B cell (primary cell): ENCODE measurements around the gene PATE1. TPM values are rescaled to one million over a fixed set of nuclear protein-coding genes. Genes with fewer than 3 reads are reported as not detected.

Source experiments
- ATAC-seq: fragments of 200-7000 bp; cut with Tn5 transposase; one replicate; pipeline ENCODE4 v1.10.0; 2021; ENCODE audit warnings: low read depth, mild to moderate bottlenecking, moderate number of reproducible peaks, moderate library complexity
- CTCF ChIA-PET: fragments of 350-600 bp; sonication (Branson Sonifier 250); formaldehyde crosslinking; loops from one replicate; lab custom pipeline; 2021; ENCODE audit warnings: antibody characterized with exemption, inconsistent platforms; lab: Charles Lee
- POLR2A ChIA-PET: fragments of 350-600 bp; sonication (Branson Sonifier 250); formaldehyde crosslinking; loops from one replicate; lab custom pipeline; 2021; ENCODE audit warnings: antibody characterized with exemption; lab: Charles Lee
- DNase-seq: peaks from one replicate; pipeline ENCODE4 v3.0.0; 2013
- H2AFZ ChIP-seq: 2 replicates; pipeline ENCODE4 v1.6.1; 2012; ENCODE audit warnings: mild to moderate bottlenecking, low read depth, low read length; ENCODE audit not compliant: insufficient read depth, poor library complexity, severe bottlenecking
- H3K27ac ChIP-seq, 2 donors: 1 replicate in 1 of 2; 2 replicates in 1 of 2; pipeline ENCODE4 v1.5.1; 2012 to 2013; ENCODE audit warnings: low read length in 2 of 2, mild to moderate bottlenecking in 2 of 2, moderate library complexity in 1 of 2
- H3K27me3 ChIP-seq, 4 experiments: fragments of 200-600 bp in 1 of 4; sonication (generic) in 1 of 4; replicated peaks in 1 of 4; 1 replicate in 2 of 4; 2 replicates in 2 of 4; pipeline versions ENCODE4 v1.6.1 to v1.7.0; 2013 to 2016; ENCODE audit warnings: low read length in 3 of 4, mild to moderate bottlenecking in 2 of 4, mixed read lengths in 1 of 4, moderate library complexity in 1 of 4; ENCODE audit not compliant: insufficient read depth in 4 of 4, control insufficient read depth in 3 of 4; ENCODE audit errors: control extremely low read depth in 1 of 4
- H3K36me3 ChIP-seq, 2 experiments: replicated peaks in 1 of 2; 1 replicate in 1 of 2; 2 replicates in 1 of 2; pipeline versions ENCODE4 v1.6.1 to v1.7.1; 2013; ENCODE audit warnings: low read length in 1 of 2; ENCODE audit not compliant: insufficient read depth in 2 of 2, control insufficient read depth in 1 of 2; ENCODE audit errors: control extremely low read depth in 1 of 2, extremely low read depth in 1 of 2
- H3K4me1 ChIP-seq, 2 donors: fragments of 200-600 bp in 1 of 2; sonication (generic) in 1 of 2; 1 replicate in 1 of 2; 2 replicates in 1 of 2; pipeline versions ENCODE4 v1.5.1 to v1.6.1; 2013 to 2017; ENCODE audit warnings: low read length in 2 of 2; ENCODE audit not compliant: control insufficient read depth in 2 of 2, insufficient read depth in 2 of 2
- H3K4me2 ChIP-seq: replicated peaks from 2 replicates; pipeline ENCODE3; 2012; ENCODE audit warnings: mild to moderate bottlenecking, low read depth, low read length; ENCODE audit not compliant: poor library complexity, severe bottlenecking
- H3K4me3 ChIP-seq, 5 experiments: fragments of 200-600 bp in 1 of 5; sonication (generic) in 1 of 5; 1 replicate in 3 of 5; 2 replicates in 2 of 5; pipeline versions ENCODE4 v1.5.1 to v1.7.0; 2011 to 2016; ENCODE audit warnings: low read length in 4 of 5, mild to moderate bottlenecking in 4 of 5, low read depth in 2 of 5, control low read depth in 1 of 5, moderate library complexity in 1 of 5; ENCODE audit not compliant: insufficient read depth in 1 of 5; ENCODE audit errors: control extremely low read depth in 1 of 5, extremely low read depth in 1 of 5
- H3K79me2 ChIP-seq: fragments of 200-600 bp; sonication (generic); one replicate; pipeline ENCODE4 v1.6.0; 2016; ENCODE audit warnings: low read length; ENCODE audit not compliant: control insufficient read depth, insufficient read depth
- H3K9ac ChIP-seq: fragments of 200-600 bp; sonication (generic); 2 replicates; pipeline ENCODE4 v1.6.1; 2017; ENCODE audit warnings: mild to moderate bottlenecking, low read length, moderate library complexity
- H3K9me3 ChIP-seq, 3 donors: one replicate each; pipeline versions ENCODE4 v1.6.1 to v1.7.1; 2013; ENCODE audit warnings: low read length in 2 of 3; ENCODE audit not compliant: control insufficient read depth in 2 of 3, insufficient read depth in 1 of 3; ENCODE audit errors: control extremely low read depth in 1 of 3
- H4K20me1 ChIP-seq: 2 replicates; pipeline ENCODE4 v1.6.0; 2012; ENCODE audit warnings: mild to moderate bottlenecking, low read length; ENCODE audit not compliant: insufficient read depth, control insufficient read depth, poor library complexity, severe bottlenecking
- H3K27ac Mint-ChIP-seq: one replicate; pipeline ENCODE4 v1.8.0; 2021; ENCODE audit warnings: mixed read lengths
- H3K27me3 Mint-ChIP-seq: one replicate; pipeline ENCODE4 v1.8.0; 2021; ENCODE audit warnings: mixed read lengths
- H3K4me1 Mint-ChIP-seq: one replicate; pipeline ENCODE4 v1.8.0; 2021; ENCODE audit warnings: mixed read lengths
- H3K4me3 Mint-ChIP-seq: one replicate; pipeline ENCODE4 v1.8.0; 2021; ENCODE audit warnings: mixed read lengths
- H3K9me3 Mint-ChIP-seq: one replicate; pipeline ENCODE4 v1.8.0; 2022; ENCODE audit warnings: mixed read lengths; ENCODE audit not compliant: insufficient read depth
- CTCF ChIP-seq: fragments of 200-600 bp; IDR thresholded peaks from one replicate; pipeline ENCODE4 v1.8.0; 2022; ENCODE audit warnings: antibody characterized with exemption, mild to moderate bottlenecking
- EZH2 ChIP-seq: IDR thresholded peaks from 2 replicates; pipeline ENCODE4 v1.6.1; 2012; ENCODE audit warnings: borderline replicate concordance, low read depth, mild to moderate bottlenecking, moderate library complexity, low read length; ENCODE audit not compliant: insufficient read depth, poor library complexity, severe bottlenecking
- WGBS: methylation state at CpG from one replicate; pipeline ENCODE4 v1.1.5; 2013; ENCODE audit warnings: missing lambda C conversion rate; ENCODE audit not compliant: insufficient coverage; 5-methylcytosine and 5-hydroxymethylcytosine counted together
- intact Hi-C: fragments of 100-400 bp; cut with micrococcal nuclease; formaldehyde crosslinking; loops from one replicate; pipeline ENCODE4 v1.10.0; 2022
- polyA plus RNA-seq: library from polyadenylated mRNA; depleted of rRNA; stranded (reverse); fragments of >200 nt; gene quantifications from 2 replicates; pipeline ENCODE4 v1.2.3, GENCODE V29; 2012
- total RNA-seq, 2 donors: library from RNA; stranded (reverse); fragments of 120-200 nt in 1 of 2; gene quantifications; 1 replicate in 1 of 2; 2 replicates in 1 of 2; pipeline versions ENCODE4 v1.2.3 to v1.2.4, GENCODE V29; 2013 to 2022

PATE1 gene
- total and polyA plus RNA-seq, 2 donors (not counting 1 experiment from before 2014, with no cell fraction given) = not detected

GRCh38 chr11:125720781-125721180, 25.3 kb upstream of the PATE1 start:
- no peak for ATAC-seq
- H3K27me3 Mint-ChIP-seq = peaks cover 19% of the 10 kb centered on the region
- Histone ChIP-seq H2AFZ (no peak overlapping the region), H3K36me3 (no peaks in the 10 kb centered on the region), H3K9ac (no peak overlapping the region), H3K4me2 (no peak overlapping the region), H3K4me1 (no peaks in the 10 kb centered on the region), H3K4me3 (no peak overlapping the region), H3K9me3 (no peaks in the 10 kb centered on the region), H4K20me1 (no peaks in the 10 kb centered on the region), H3K27me3 (no peaks in the 10 kb centered on the region), H3K27ac (no peak overlapping the region), H3K79me2 (no peaks in the 10 kb centered on the region)
- no peak overlapping the region for H3K27ac Mint-ChIP-seq
- TF ChIP-seq EZH2 = no peak
- no peak for TF ChIP-seq CTCF
- 82% methylated on average over 6 of the region's 6 CpGs for WGBS
- ChIA-PET POLR2A (no interaction called here), CTCF (no interaction called here)
- no peaks in the 10 kb centered on the region for H3K4me1 Mint-ChIP-seq
- no peak for DNase-seq
- no peak overlapping the region for H3K4me3 Mint-ChIP-seq
- H3K9me3 Mint-ChIP-seq = peaks cover 4% of the 10 kb centered on the region
- intact Hi-C loops = no loop called here

- no peak for DNase-seq
- ChIA-PET POLR2A (no interaction called here), CTCF (interaction anchor here (0.6 to 2.0 kb wide), 3 partner anchors 130 to 151 kb away, joined by 3 to 5 read pairs (median 4); no protein-coding TSS in a partner anchor)
- intact Hi-C loops = loop anchor here (2.0 kb wide), 1 partner anchor 151 kb away; no protein-coding TSS in a partner anchor
- H4K20me1 ChIP-seq = no peaks in the 10 kb centered on the region
- H3K36me3 ChIP-seq = no peaks in the 10 kb centered on the region
- no peak overlapping the region for H3K9ac ChIP-seq
- peaks cover 0 to 4% (median under 1%) of the 10 kb centered on the region in 4 experiments for H3K27me3 ChIP-seq
- no peak for ATAC-seq
- H3K4me1 ChIP-seq = no peaks in the 10 kb centered on the region
- H3K4me3 ChIP-seq = no peak overlapping the region
- H3K27ac ChIP-seq = no peak overlapping the region
- Mint-ChIP-seq H3K27me3 (peaks cover 21% of the 10 kb centered on the region), H3K4me3 (no peak overlapping the region), H3K4me1 (no peaks in the 10 kb centered on the region), H3K9me3 (no peaks in the 10 kb centered on the region), H3K27ac (no peak overlapping the region)
- WGBS = no CpG with 5 or more reads among the region's 1 CpG
- H3K4me2 ChIP-seq = no peak overlapping the region
- TF ChIP-seq CTCF (no peak), EZH2 (no peak)
- H3K9me3 ChIP-seq = no peaks in the 10 kb centered on the region
- H2AFZ ChIP-seq = no peak overlapping the region
- no peaks in the 10 kb centered on the region for H3K79me2 ChIP-seq
These were observed 22.0 kb upstream of the PATE1 start for GRCh38 chr11:125724125-125724524.
